Upper lobe of right lung (tissue), 1 donor: ENCODE data around the gene CDS2. TPM values are rescaled to one million over a fixed set of nuclear protein-coding genes. Genes with fewer than 3 reads are reported as not detected.

Experiments
- ATAC-seq: fragments of 200-7000 bp; cut with Tn5 transposase; one replicate; pipeline ENCODE4 v1.9.1; 2020; ENCODE audit warnings: mild to moderate bottlenecking, moderate library complexity
- DNase-seq: peaks from one replicate; pipeline ENCODE4 v3.0.0-alpha.2; 2020
- H3K27ac ChIP-seq: fragments of 200-600 bp; one replicate; pipeline ENCODE4 v1.8.0; 2022
- H3K27me3 ChIP-seq: fragments of 200-600 bp; one replicate; pipeline ENCODE4 v1.8.0; 2022; ENCODE audit warnings: mild to moderate bottlenecking
- H3K36me3 ChIP-seq: fragments of 200-600 bp; one replicate; pipeline ENCODE4 v1.8.0; 2022
- H3K4me1 ChIP-seq: fragments of 200-600 bp; one replicate; pipeline ENCODE4 v1.8.0; 2022
- H3K4me3 ChIP-seq: fragments of 200-600 bp; one replicate; pipeline ENCODE4 v1.8.0; 2022; ENCODE audit warnings: mild to moderate bottlenecking
- H3K9me3 ChIP-seq: fragments of 200-600 bp; one replicate; pipeline ENCODE4 v1.8.0; 2022
- intact Hi-C: fragments of 100-400 bp; cut with DNase I; formaldehyde crosslinking; loops from one replicate; pipeline ENCODE4 v1.11.0; 2022
- total RNA-seq: library from RNA; stranded (reverse); fragmentation: NEBNext Ultra II Directional; extraction: Animal tissue kit (Norgen Biotek cat#: 25700); gene quantifications from one replicate; pipeline ENCODE4 v1.2.1, GENCODE V29; 2021
- TF ChIP-seq, protein P1 (sequence below): fragments of 200-600 bp; IDR thresholded peaks from one replicate; pipeline ENCODE4 v1.8.0; 2022; ENCODE audit warnings: antibody characterized with exemption
- donor health status: DM: no; HTN: yes; CAD: no; lungs with severe emphysema.

Gene CDS2
- total RNA-seq, 1 donor from 2014 or later, result 65.0 TPM

DNA sequence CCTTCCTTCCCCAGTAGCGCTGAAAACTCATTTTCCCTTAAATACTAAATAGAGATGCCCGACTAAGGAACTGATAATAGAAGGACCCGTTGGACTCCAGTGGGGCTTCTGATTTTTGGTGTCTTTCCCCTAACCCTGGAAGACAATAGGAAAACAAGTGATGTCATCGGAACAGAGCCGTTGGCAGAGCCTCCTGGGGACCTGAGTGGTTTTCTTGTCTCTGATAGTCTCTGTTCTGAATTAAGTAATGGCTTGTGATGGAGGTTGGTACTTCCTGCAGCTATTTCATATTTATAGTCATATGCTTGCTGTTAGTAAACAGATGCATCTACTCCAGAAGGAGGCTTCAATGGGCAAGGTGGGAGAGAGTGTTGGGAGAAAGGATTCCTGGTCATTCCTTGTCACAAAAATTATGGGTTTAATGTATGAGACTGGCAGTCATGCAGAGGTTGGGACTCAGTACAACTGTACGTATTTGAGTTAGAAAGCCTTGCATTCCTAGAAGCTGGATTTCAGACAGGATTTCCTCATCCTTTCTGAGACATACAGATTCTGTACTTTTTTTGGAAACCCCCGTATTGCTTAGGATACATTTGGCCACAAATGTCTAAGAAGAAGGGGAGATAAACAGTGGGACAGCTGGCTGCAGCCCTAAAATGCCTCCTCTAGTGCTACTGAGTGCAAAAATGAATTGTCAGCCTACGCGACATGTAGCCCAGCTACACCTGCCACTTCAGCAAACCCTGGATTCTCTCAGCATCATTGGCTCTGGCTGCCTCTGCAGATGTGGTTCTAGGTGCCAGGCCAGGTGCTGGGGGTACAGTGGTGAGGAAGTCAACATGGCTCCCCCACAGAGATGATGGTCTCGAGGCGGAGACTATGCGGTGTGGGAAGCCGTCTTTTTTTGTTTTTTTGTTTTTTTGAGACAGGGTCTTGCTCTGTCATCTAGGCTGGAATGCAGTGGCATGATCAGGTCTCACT lies 38.1 kb downstream of the CDS2 start:
- no peaks in the 10 kb centered on the region for H3K9me3 ChIP-seq
- no peaks in the 10 kb centered on the region for H3K36me3 ChIP-seq
- DNase-seq, result no peak
- H3K27ac ChIP-seq, result no peak overlapping the region
- peaks cover 24% of the 10 kb centered on the region for H3K4me1 ChIP-seq
- no peaks in the 10 kb centered on the region for H3K27me3 ChIP-seq
- intact Hi-C loops, result no loop called here
- no peak overlapping the region for H3K4me3 ChIP-seq
- TF ChIP-seq, protein P1, sequence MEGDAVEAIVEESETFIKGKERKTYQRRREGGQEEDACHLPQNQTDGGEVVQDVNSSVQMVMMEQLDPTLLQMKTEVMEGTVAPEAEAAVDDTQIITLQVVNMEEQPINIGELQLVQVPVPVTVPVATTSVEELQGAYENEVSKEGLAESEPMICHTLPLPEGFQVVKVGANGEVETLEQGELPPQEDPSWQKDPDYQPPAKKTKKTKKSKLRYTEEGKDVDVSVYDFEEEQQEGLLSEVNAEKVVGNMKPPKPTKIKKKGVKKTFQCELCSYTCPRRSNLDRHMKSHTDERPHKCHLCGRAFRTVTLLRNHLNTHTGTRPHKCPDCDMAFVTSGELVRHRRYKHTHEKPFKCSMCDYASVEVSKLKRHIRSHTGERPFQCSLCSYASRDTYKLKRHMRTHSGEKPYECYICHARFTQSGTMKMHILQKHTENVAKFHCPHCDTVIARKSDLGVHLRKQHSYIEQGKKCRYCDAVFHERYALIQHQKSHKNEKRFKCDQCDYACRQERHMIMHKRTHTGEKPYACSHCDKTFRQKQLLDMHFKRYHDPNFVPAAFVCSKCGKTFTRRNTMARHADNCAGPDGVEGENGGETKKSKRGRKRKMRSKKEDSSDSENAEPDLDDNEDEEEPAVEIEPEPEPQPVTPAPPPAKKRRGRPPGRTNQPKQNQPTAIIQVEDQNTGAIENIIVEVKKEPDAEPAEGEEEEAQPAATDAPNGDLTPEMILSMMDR, result no peak
- no peak for ATAC-seq

DNA sequence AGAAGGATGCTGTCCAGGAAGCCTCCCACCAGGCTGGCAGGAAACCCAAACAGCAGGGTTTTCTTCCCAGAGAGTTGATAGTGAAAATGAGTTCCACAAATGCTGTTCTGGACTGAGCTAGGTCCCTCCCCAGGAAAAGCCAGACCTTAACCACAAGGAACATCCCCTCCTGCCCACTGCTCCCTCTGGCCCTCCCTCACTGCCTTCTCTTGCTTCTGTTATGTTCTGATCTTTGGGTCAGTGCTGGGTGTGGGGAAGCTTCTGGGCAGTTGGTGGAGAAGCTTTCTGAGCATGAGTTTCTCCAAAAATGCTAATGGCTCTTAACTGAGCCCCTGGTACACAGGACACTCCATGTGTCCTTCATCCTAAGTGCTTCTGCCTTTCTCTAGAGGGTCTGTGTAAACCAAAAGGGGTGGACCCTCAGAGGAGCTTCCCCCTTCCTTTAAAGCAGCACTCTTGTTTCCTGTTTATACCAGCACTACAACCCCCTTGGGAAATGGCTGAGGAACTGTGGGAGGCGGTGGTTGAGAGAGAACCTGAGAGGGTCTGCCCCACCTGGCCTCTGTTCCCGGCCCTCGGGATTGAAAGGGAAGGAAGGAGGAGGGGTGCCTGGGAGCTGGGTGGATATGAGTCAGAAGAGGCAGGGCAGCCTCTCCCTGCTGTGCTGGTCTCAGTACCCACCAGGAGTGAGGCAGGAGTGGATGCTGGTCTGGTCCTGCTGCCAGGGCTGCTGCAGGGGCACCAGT lies 42.0 kb downstream of the CDS2 start:
- TF ChIP-seq, protein P1, result no peak
- peak overlapping the region; percentile 58 for H3K27ac ChIP-seq
- H3K36me3 ChIP-seq, result no peaks in the 10 kb centered on the region
- H3K9me3 ChIP-seq, result no peaks in the 10 kb centered on the region
- DNase-seq (no peak), ATAC-seq (peak; percentile 63)
- no peak overlapping the region for H3K4me3 ChIP-seq
- intact Hi-C loops, result no loop called here
- H3K27me3 ChIP-seq, result no peaks in the 10 kb centered on the region
- H3K4me1 ChIP-seq, result peaks cover 61% of the 10 kb centered on the region

DNA sequence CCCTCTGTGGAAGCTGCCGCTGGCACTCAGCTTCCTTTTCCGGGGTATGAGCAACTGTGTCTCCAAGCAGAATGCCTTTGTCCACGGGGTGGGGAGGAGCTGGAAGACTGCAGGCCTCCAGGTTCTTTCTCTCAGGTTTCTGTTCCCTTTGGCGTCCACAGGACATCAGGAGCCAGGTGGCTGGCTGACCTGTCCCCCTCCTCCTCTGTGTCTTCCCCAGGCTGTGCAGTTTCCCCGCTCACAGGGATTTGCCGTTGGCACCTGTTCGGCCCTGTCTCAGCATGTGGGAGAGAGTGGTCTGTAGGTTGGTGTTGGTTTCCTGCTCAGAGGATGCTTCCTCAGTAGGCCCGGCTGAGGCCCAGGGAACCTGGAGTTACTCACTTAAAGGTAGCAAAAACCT lies 43.5 kb downstream of the CDS2 start:
- TF ChIP-seq, protein P1, result no peak
- H3K9me3 ChIP-seq, result no peaks in the 10 kb centered on the region
- intact Hi-C loops, result no loop called here
- DNase-seq, result no peak
- H3K27me3 ChIP-seq, result no peaks in the 10 kb centered on the region
- H3K36me3 ChIP-seq, result peaks cover 9% of the 10 kb centered on the region
- no peak for ATAC-seq
- H3K4me3 ChIP-seq, result no peak overlapping the region
- H3K4me1 ChIP-seq, result peaks cover 55% of the 10 kb centered on the region
- no peak overlapping the region for H3K27ac ChIP-seq

GRCh38 chr20:5171064-5171789 lies 44.4 kb downstream of the CDS2 start:
- Histone ChIP-seq H3K36me3 (peaks cover 18% of the 10 kb centered on the region), H3K27ac (no peak overlapping the region), H3K4me1 (peaks cover 55% of the 10 kb centered on the region), H3K9me3 (no peaks in the 10 kb centered on the region), H3K27me3 (no peaks in the 10 kb centered on the region), H3K4me3 (no peak overlapping the region)
- intact Hi-C loops, result no loop called here
- TF ChIP-seq, protein P1, result no peak
- DNase-seq (no peak), ATAC-seq (no peak)

DNA sequence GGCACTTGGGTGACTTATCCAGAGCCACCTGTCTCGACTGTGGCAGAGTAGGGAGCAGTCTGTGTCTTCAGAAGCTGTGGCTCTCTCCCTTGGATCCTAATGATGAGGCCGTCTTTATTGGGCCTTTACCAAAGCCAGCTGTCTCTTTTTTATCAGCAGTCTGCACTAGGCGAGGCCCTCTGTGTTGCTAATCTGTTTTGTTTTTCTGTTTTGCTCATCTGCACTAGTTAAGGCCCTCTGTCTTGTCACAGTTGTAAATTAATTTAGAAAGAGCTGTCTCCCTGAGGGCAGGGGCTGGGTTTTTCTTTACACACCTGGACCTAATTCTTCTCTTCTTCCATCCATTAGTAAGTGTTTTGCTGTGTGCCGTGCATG lies 45.0 kb downstream of the CDS2 start:
- Histone ChIP-seq H3K4me1 (peaks cover 55% of the 10 kb centered on the region), H3K27ac (no peak overlapping the region), H3K36me3 (peaks cover 24% of the 10 kb centered on the region), H3K4me3 (no peak overlapping the region), H3K9me3 (no peaks in the 10 kb centered on the region), H3K27me3 (no peaks in the 10 kb centered on the region)
- TF ChIP-seq, protein P1, result no peak
- DNase-seq (no peak), ATAC-seq (no peak)
- intact Hi-C loops, result no loop called here
